MM.1S (cell line): ENCODE results near the gene FKBP2.

Experiments used
- CTCF ChIP-seq: fragments of 300-600 bp; sonication (generic); IDR thresholded peaks from 2 replicates; pipeline ENCODE4 v1.5.1; 2016; ENCODE audit warnings: antibody characterized with exemption, low read length, mixed read lengths
- EZH2 ChIP-seq: fragments of 300-600 bp; sonication (generic); optimal IDR thresholded peaks from 2 replicates; pipeline ENCODE3; 2017; ENCODE audit warnings: low read depth, mild to moderate bottlenecking, antibody characterized with exemption, low read length, mixed read lengths

GRCh38 chr11:64204080-64204440 is 36.8 kb upstream of the FKBP2 start:
- TF ChIP-seq CTCF: no peak
- TF ChIP-seq EZH2: no peak
